Mesodermal cell (in vitro differentiated cells): ENCODE measurements around the gene COA3.

ENCODE experiments used
- H3K27ac ChIP-seq: 2 replicates; pipeline ENCODE4 v1.7.0; 2013; ENCODE audit warnings: mild to moderate bottlenecking, low read depth, low read length, moderate library complexity; ENCODE audit not compliant: severe bottlenecking
- H3K36me3 ChIP-seq: 2 replicates; pipeline ENCODE4 v1.7.1; 2013; ENCODE audit warnings: mild to moderate bottlenecking, low read length, moderate library complexity; ENCODE audit not compliant: control insufficient read depth, insufficient read depth
- H3K4me1 ChIP-seq: one replicate; pipeline ENCODE4 v1.7.1; 2013; ENCODE audit warnings: mild to moderate bottlenecking, low read length; ENCODE audit not compliant: insufficient read depth, control insufficient read depth, poor library complexity, severe bottlenecking
- H3K4me3 ChIP-seq: 2 replicates; pipeline ENCODE4 v1.7.0; 2013; ENCODE audit warnings: low read length, control low read depth, mild to moderate bottlenecking; ENCODE audit not compliant: insufficient read depth, poor library complexity, severe bottlenecking; ENCODE audit errors: extremely low read depth
- H3K9me3 ChIP-seq: 2 replicates; pipeline ENCODE4 v1.7.1; 2013; ENCODE audit warnings: mild to moderate bottlenecking, low read length, moderate library complexity; ENCODE audit not compliant: control insufficient read depth
- WGBS, 2 experiments: methylation state at CpG; one replicate each; pipeline ENCODE4 v1.1.5; 2013; ENCODE audit warnings: missing lambda C conversion rate in 2 of 2; ENCODE audit not compliant: insufficient coverage in 2 of 2; 5-methylcytosine and 5-hydroxymethylcytosine counted together

The COA3 gene

DNA sequence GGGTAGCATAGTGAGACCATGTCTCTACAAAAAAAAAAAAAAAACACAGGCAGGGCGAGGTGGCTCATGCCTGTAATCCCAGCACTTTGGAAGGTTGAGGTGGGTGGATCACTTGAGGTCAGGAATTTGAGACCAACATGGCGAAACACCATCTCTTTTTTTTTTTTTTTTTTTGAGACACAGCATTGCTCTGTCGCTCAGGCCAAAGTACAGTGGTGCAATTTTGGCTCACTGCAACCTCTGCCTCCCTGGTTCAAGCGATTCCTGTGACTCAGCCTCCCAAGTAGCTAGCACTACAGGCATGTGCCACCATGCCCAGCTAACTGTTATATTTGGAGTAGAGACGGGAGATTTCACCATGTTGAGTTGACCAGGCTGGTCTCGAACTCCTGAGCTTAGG lies 32.4 kb downstream of the COA3 start:
- WGBS, 2 experiments, result 93 to 96% methylated on average over 3 to 5 of the region's 6 CpGs
- no peak overlapping the region for H3K27ac ChIP-seq
- no peaks in the 10 kb centered on the region for H3K36me3 ChIP-seq
- H3K4me1 ChIP-seq, result peaks cover 19% of the 10 kb centered on the region
- no peak overlapping the region for H3K4me3 ChIP-seq
- no peaks in the 10 kb centered on the region for H3K9me3 ChIP-seq

DNA sequence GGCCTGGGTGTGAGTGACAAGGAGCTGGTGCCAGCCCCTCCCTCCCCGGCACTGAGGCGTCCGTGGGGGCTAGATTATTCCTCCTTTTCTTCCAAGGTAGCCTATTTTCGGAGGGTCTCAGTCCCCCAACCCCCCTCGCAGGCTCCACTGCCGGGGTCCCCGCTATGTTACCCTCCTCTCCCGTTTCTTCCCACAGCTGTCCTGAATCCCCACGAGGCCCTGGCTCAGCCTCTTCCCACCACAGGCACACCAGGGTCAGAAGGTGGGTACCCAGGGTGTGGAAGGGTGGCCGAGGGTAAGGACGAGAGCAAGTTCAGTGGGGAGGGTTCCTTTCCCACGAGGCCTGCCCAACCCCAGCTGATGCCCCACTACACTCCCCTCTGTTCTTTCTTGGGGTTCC lies 36.9 kb downstream of the COA3 start:
- H3K36me3 ChIP-seq, result no peaks in the 10 kb centered on the region
- H3K9me3 ChIP-seq, result no peaks in the 10 kb centered on the region
- 83 to 85% methylated on average over 7 of the region's 12 CpGs for WGBS, 2 experiments
- no peak overlapping the region for H3K27ac ChIP-seq
- H3K4me1 ChIP-seq, result peaks cover 26% of the 10 kb centered on the region
- H3K4me3 ChIP-seq, result peak overlapping the region; percentile 46

DNA sequence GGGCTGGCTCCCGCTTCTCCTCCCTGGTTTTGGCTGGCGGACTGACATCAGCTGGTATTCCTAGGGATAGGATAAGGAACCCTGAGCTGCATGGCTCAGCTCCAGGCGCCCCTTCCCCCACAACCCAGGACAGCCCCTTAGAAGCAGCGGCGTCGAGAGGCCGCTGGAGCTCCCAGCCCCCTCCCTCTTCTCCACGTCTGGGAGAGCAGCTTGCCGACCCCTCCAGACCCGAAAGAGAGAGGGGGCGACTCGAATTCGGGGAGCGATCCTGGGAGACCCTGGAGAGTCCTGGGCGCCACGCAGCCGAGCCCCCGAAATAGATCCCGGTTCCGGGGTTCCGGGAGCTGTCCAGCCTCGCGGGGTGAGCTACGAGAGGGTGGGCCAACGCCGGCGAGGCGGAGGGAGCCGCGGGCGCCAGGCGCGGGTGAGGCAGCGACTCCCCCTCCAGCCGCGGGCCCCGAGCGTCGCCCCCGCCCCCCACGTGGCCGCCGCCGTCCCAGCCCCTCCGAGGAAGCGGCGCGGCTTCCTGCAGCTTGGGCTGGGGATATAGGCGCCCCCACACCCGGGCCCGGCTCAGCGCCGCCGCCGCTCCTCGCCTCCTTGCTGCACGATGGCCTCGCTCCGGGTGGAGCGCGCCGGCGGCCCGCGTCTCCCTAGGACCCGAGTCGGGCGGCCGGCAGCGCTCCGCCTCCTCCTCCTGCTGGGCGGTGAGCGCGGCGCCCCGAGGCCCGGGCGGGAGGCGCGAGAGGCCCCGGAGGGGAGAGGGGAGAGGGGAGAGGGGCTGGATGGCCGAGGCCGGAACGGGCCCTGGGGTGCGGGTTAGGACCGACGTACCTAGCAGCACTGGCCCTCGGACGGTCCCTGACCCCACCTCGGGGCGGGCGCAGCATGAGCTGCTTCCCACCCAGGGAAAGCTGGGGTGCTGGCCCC lies 37.6 kb downstream of the COA3 start, which contains the start of gene RAMP2:
Gene RAMP2, plus strand, starts transcription at position 576 of the 930 bp plus-strand sequence. Its CDS starts 35 bp downstream, at position 611.
- 3 to 6% methylated on average over 50 to 65 of the region's 92 CpGs for WGBS, 2 experiments
- Histone ChIP-seq H3K27ac (no peak within 1 kb of the TSS), H3K36me3 (no peaks in the 10 kb centered on the region), H3K9me3 (no peaks in the 10 kb centered on the region), H3K4me3 (peak within 1 kb of the TSS; percentile 46), H3K4me1 (peaks cover 26% of the 10 kb centered on the region)

GRCh38 chr17:42759982-42760651 lies 38.4 kb downstream of the COA3 start:
- WGBS, 2 experiments, result 74 to 86% methylated on average over 7 to 8 of the region's 11 CpGs
- Histone ChIP-seq H3K4me1 (peaks cover 26% of the 10 kb centered on the region), H3K36me3 (no peaks in the 10 kb centered on the region), H3K4me3 (no peak overlapping the region), H3K27ac (no peak overlapping the region), H3K9me3 (no peaks in the 10 kb centered on the region)

DNA sequence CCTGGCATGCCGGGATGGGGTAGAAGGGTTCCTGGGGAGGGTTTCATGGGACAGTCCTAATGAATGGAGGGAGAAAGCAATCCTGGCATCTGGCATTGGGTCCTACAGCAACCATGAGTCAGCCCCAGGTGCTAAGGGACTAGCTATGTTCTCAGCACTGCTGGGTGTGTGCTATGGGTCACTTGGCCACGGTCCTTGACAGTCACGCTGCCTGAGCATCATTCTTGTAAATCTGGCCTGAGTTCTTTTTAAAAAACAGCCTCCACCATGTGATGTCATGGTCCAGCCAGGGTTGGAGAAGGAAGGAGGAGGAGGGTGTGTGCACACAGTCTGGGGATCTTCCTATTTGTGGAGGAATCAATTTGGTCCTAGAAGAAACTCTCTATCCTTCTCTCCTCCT lies 43.7 kb downstream of the COA3 start:
- Histone ChIP-seq H3K4me1 (peaks cover 3% of the 10 kb centered on the region), H3K36me3 (no peaks in the 10 kb centered on the region), H3K27ac (no peak overlapping the region), H3K4me3 (no peak overlapping the region), H3K9me3 (no peaks in the 10 kb centered on the region)
- 89 to 94% methylated on average over 3 of the region's 3 CpGs for WGBS, 2 experiments

GRCh38 chr17:42751628-42752027 lies 46.9 kb downstream of the COA3 start:
- WGBS, 2 experiments, result 86 to 100% methylated on average over 3 of the region's 7 CpGs
- Histone ChIP-seq H3K27ac (no peak overlapping the region), H3K36me3 (no peaks in the 10 kb centered on the region), H3K4me3 (no peak overlapping the region), H3K9me3 (no peaks in the 10 kb centered on the region), H3K4me1 (peaks cover 3% of the 10 kb centered on the region)

- WGBS, 2 experiments, result 88 to 93% methylated on average over 3 of the region's 3 CpGs
- H3K9me3 ChIP-seq, result no peaks in the 10 kb centered on the region
- no peak overlapping the region for H3K4me3 ChIP-seq
- no peak overlapping the region for H3K27ac ChIP-seq
- peaks cover 3% of the 10 kb centered on the region for H3K4me1 ChIP-seq
- no peaks in the 10 kb centered on the region for H3K36me3 ChIP-seq
Measured at GRCh38 chr17:42750739-42751344, 47.7 kb downstream of the COA3 start.

DNA sequence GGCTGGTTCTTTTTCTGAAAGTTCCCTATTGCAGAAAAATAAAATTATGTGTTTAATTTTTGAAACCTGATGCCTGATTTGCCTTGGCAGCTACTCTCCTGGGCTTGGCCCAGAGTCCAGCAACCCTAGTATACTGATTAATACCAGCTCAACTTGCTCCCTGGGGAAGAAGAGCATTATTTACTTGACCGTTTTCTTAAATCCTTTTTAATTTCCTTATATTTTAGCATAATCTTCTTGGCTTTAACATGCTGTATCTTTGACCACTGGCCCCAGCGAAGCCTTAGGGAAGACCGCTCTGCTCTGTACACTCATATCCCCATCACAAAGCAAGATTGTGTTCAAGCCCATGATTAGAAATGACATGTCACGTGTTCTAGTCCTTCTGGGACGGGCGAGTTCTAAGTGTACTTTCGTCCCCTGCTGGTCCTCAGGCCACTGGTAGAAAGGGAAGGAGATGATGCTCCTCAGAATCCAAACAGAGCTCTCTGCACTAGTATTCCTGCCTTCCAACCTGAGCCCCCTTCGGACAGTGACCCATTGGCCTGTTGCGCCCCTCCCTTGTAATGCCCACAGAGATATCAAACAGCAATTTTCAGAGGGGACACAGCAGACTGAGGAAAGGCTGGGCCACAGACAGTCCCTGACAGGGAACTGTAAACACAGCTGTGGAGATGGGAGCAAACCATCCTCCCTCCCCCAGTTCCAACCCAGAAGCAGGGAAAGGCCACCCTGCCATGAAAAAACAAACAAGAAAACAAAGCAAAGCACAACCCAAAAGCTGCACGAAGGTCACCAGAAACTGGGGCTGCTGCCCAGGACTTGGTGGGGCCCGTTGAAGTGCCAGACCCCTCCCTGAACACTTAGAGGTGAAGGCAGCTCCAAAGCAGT lies 49.4 kb downstream of the COA3 start:
- peaks cover 3% of the 10 kb centered on the region for H3K4me1 ChIP-seq
- H3K4me3 ChIP-seq, result no peak overlapping the region
- WGBS, 2 experiments, result 89 to 94% methylated on average over 4 to 8 of the region's 11 CpGs
- H3K36me3 ChIP-seq, result no peaks in the 10 kb centered on the region
- peaks cover 5% of the 10 kb centered on the region for H3K9me3 ChIP-seq
- no peak overlapping the region for H3K27ac ChIP-seq

- WGBS, 2 experiments, result 51 to 73% methylated on average over 3 to 4 of the region's 7 CpGs
- peaks cover 8% of the 10 kb centered on the region for H3K4me1 ChIP-seq
Measured at GRCh38 chr17:42748202-42748907, 50.1 kb downstream of the COA3 start.

More at GRCh38 chr17:42748202-42748907, 50.1 kb downstream of the COA3 start:
- Histone ChIP-seq H3K4me3 (no peak overlapping the region), H3K27ac (no peak overlapping the region), H3K36me3 (no peaks in the 10 kb centered on the region), H3K9me3 (peaks cover 5% of the 10 kb centered on the region)
